RPMI7951 (cell line): ENCODE data around the gene TLCD2. TPM values are rescaled to one million over a fixed set of nuclear protein-coding genes. Genes with fewer than 3 reads are reported as not detected.
A peak's percentile ranks its signal among the peaks of the same experiment; 100 is the strongest.
"Not testable (repeated sequence)": the region's sequence is repeated elsewhere in the genome, so short reads cannot be mapped to it uniquely, and the experiment has no call there.

Experiments used
- DNase-seq: peaks from one replicate; pipeline ENCODE4 v3.0.0-alpha.2; 2012; ENCODE audit warnings: low read depth
- total RNA-seq: library from RNA; depleted of rRNA; stranded (reverse); fragments of >200 nt; shearing (Covaris generic); gene quantifications from 2 replicates; pipeline ENCODE4 v1.2.3, GENCODE V29; 2014; rRNA removed

Gene TLCD2
- 0.39 and 0.48 TPM in 2 replicates for total RNA-seq

- peak; percentile 69 for DNase-seq
Measured at GRCh38 chr17:1709971-1710806, at the start of gene TLCD2. TLCD2 (minus strand) TSS chr17:1710377; CDS start chr17:1710242, 135 bp downstream.

- no peak for DNase-seq
Measured at GRCh38 chr17:1759529-1759928, 49.4 kb upstream of the TLCD2 start.

- DNase-seq: no peak
Measured at GRCh38 chr17:1758807-1759206, 48.6 kb upstream of the TLCD2 start.

GRCh38 chr17:1755827-1756262 is 45.7 kb upstream of the TLCD2 start:
- DNase-seq: no peak

GRCh38 chr17:1755252-1755826 is 45.2 kb upstream of the TLCD2 start:
- DNase-seq: no peak

GRCh38 chr17:1754430-1755112 is 44.4 kb upstream of the TLCD2 start:
- DNase-seq: no peak

- no peak for DNase-seq
Measured at GRCh38 chr17:1753767-1754429, 43.7 kb upstream of the TLCD2 start.

GRCh38 chr17:1752425-1753262 is 42.5 kb upstream of the TLCD2 start:
- peak; percentile 36 for DNase-seq

GRCh38 chr17:1750628-1751027 is 40.5 kb upstream of the TLCD2 start:
- DNase-seq: no peak

GRCh38 chr17:1746975-1747543 is 36.9 kb upstream of the TLCD2 start:
- DNase-seq: no peak

- no peak for DNase-seq
Measured at GRCh38 chr17:1745513-1746020, 35.4 kb upstream of the TLCD2 start.

- no peak for DNase-seq
Measured at GRCh38 chr17:1744551-1745512, 34.7 kb upstream of the TLCD2 start.

- no peak for DNase-seq
Measured at GRCh38 chr17:1743088-1743439, 32.9 kb upstream of the TLCD2 start.

- DNase-seq: no peak
Measured at GRCh38 chr17:1742371-1743087, 32.4 kb upstream of the TLCD2 start, which contains the start of gene SERPINF2. SERPINF2 (plus strand) TSS chr17:1742871; CDS start chr17:1744996, 2,125 bp downstream.

- DNase-seq: not testable (repeated sequence)
Measured at GRCh38 chr17:1741899-1742298, 31.7 kb upstream of the TLCD2 start.

- no peak for DNase-seq
Measured at GRCh38 chr17:1737531-1738291, 27.5 kb upstream of the TLCD2 start.

GRCh38 chr17:1736348-1737281 is 26.4 kb upstream of the TLCD2 start:
- peak; percentile 60 for DNase-seq
